NAMALWA (cell line): ENCODE measurements around the gene KRTCAP3.
"Not testable (repeated sequence)": the region's sequence is repeated elsewhere in the genome, so short reads cannot be mapped to it uniquely, and the experiment has no call there.

ENCODE experiments used
- DNase-seq: peaks from one replicate; pipeline ENCODE4 v3.0.0-alpha.2; 2015; ENCODE audit warnings: low spot score

Gene KRTCAP3, protein sequence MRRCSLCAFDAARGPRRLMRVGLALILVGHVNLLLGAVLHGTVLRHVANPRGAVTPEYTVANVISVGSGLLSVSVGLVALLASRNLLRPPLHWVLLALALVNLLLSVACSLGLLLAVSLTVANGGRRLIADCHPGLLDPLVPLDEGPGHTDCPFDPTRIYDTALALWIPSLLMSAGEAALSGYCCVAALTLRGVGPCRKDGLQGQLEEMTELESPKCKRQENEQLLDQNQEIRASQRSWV

GRCh38 chr2:27441958-27442919 lies at the start of gene KRTCAP3:
KRTCAP3 (plus strand) TSS chr2:27442381; CDS start chr2:27442413, 32 bp downstream.
- DNase-seq = no peak

DNA sequence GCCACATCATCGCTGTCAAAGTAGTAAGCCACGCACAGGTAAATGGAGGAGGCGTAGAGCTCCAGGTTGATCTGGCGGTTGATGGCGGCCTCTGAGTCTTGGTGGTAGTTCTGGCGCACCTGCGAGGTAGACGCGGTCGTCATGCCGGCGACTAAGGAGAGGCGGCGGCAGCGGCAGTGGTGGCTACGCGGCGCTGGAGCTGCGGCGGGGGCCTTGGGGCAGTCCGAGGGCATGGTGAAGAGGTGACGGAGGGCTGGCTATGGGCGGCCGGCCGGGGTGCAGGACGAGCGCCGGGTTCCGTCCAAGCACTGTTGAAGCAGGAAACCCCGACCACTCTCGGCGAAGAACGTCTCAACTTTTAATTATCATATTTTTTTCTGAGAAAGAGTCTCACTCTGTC lies 49.0 kb upstream of the KRTCAP3 start:
- no peak for DNase-seq

- DNase-seq = no peak
Observed at GRCh38 chr2:27398962-27399361, 43.2 kb upstream of the KRTCAP3 start.

DNA sequence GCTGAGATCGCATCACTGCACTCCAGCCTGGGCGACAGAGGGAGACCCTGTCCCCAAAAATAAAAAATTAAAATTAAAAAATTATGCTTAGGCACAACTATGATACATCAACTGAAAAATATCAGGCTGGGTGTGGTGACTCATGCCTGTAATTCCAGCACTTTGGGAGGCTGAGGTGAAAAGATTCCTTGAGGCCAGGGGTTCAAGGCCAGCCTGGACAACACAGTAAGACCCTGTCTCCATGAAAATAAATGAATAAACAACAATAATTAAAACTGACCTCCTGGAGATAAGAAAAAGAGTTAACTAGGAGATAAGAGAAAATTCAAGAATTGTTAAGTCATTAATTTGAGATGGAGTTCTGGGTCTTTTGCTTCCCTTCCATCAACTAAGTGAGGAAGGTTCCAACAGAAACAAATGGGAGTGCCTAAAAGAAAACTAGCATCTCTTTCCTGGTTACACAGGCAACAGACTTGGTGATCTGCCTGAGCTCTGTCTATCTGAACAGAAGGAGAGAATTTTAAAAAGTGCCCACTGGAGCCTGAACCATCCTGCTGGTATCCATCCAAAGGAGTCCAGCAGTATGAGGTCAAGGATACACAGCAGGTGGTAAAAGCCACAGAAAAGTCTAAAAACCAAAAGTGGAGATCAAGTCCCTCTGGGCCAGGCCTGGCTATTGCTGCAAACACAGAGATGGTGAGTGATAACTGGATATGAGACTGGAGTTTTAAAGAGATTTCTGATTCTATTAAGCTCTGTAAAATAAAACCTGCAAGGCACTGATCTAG lies 41.6 kb upstream of the KRTCAP3 start:
- DNase-seq = no peak

GRCh38 chr2:27407798-27408491 lies 34.2 kb upstream of the KRTCAP3 start:
- peak; percentile 66 for DNase-seq

DNA sequence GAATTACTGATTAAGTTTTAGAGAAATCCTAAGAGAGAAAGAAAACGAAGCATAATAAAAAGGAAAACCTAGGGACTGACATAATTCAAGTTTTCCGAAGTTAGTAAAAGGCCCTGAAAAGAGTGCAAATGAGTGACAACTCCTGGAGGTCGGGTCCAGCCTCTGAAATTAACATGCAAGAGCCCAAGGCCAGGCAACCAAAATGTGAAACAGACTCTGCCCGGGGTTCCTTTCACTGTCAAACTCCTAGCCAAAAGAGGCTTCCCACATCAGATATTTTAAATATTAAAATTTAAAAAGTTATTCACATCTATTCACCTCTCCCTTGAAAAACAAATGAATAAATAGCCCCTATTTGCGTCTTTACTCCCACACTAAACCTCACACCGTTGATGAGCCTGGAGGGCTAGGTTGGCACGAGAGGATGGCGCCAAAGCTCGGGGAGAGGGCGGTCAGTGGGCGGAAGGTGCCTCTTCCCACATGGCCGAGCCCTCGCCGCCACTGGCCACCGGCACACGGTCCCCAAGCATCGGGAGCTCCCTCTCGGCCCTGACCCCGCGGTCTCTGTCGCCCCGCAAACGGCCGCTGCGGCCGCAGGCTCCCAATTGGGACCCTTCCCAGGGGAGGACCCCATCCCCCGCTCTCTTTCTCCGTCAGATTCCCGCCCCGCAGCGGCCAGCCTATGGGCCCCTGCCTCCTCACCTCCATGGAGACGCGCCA lies 33.4 kb upstream of the KRTCAP3 start:
- peak; percentile 51 for DNase-seq

DNA sequence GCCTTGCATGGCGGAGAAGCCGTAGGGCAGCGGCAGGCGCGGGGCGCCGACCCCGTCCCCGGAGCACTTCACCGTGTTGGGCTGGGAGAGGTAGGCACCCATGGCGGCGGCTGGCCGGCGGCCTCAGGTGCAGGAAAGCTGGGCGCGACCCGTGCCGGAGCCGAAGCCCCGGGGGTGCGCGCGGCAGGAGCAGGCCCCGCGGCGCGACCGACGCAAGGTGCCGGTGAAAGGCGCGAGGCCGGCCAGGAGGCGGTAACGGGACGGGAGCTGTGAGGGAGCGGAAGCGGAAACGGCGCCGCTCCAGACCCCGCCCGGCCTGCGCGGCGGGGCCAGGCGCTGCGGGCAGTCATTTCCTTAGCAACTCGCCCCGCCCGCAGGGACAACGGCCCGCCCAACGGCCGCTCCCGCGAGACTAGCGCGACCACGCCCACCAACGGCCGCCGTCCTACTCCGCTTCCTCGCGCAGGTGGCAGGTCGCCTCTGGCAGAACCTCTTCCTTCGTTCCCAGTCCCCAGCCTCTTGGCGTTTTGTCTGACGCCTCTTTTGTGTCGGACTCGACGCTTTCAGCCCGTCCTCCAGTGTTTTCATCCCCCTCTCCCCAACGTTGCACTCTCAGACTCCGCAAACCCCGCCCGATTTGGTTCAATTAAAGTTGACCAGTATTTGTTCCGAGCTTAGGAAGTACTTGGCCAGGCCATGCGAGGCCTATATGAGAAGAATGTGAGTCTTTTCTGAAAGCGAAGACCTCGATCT lies 32.7 kb upstream of the KRTCAP3 start, which contains the start of gene PPM1G:
PPM1G (minus strand) TSS at position 271 of the 753 bp plus-strand sequence; CDS start at position 102, 169 bp downstream.
- peak; percentile 95 for DNase-seq

GRCh38 chr2:27412419-27413152 lies 29.6 kb upstream of the KRTCAP3 start:
- DNase-seq = no peak

DNA sequence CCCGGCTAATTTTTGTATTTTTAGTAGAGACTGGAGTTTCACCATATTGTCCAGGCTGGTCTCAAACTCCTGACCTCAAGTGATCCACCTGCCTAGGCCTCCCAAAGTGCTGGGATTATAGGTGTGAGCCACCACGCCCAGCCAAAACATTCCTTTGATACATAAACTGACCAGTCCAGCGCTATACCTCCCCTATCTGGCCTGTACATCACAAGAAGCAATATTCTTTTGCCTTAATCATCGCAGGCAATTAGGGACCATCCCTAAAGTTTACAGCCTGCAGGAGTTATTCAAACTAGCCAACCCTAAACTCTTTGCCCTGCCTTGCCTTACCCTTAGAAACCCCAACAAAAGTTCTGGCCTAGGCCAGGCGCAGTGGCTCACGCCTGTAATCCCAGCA lies 26.0 kb upstream of the KRTCAP3 start:
- DNase-seq = no peak

GRCh38 chr2:27420996-27421395 lies 21.2 kb upstream of the KRTCAP3 start:
- no peak for DNase-seq

GRCh38 chr2:27421660-27422250 lies 20.4 kb upstream of the KRTCAP3 start:
- no peak for DNase-seq

DNA sequence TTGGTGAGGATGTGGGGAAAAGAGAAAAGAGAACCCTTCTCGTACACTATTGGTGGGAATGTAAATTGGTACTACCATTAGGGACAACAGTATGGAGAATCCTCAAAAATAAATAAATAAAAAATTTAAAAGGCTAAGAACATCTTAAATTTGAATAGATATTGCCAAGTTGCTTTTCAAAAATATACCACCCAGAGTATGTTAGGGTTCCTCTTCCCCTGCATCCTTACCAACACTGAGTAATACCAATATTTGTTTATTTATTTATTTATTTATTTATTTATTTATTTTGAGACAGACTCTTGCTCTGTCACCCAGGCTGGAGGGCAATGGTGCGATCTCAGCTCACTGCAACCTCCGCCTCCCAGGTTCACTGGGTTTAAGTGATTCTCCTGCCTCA lies 19.2 kb upstream of the KRTCAP3 start:
- no peak for DNase-seq

DNA sequence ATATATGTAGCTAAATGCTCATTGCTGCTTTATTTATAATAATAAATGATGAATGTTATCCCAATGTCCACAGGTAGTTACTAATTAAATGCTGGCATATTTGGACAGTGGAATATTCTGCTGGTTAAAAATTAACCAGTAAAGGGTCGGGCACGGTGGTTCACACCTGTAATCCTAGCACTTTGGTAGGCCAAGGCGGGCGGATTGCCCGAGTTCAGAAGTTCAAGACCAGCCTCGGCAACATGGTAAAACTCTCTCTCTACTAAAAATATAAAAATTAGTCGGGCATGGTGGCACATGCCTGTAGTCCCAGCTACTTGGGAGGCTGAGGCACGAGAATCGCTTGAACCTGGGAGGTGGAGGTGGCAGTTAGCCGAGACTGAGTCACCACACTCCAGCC lies 17.1 kb upstream of the KRTCAP3 start:
- DNase-seq = not testable (repeated sequence)

DNA sequence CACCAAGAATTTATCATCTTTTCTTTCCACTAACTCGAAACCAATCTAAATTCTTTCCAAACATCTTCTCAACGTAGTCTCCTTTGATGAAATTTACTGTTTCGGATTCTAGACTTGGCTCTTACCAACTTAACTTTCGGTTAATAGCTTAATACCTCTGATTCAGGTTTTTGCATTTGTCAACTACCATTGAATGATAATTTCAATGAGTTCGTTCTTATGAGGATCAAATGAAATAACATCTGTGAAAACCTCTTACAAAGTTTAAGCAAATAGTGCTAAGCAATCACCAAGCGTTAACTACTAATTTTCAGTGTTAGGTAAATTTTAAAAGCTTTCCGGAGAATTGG lies 14.3 kb upstream of the KRTCAP3 start:
- no peak for DNase-seq

DNA sequence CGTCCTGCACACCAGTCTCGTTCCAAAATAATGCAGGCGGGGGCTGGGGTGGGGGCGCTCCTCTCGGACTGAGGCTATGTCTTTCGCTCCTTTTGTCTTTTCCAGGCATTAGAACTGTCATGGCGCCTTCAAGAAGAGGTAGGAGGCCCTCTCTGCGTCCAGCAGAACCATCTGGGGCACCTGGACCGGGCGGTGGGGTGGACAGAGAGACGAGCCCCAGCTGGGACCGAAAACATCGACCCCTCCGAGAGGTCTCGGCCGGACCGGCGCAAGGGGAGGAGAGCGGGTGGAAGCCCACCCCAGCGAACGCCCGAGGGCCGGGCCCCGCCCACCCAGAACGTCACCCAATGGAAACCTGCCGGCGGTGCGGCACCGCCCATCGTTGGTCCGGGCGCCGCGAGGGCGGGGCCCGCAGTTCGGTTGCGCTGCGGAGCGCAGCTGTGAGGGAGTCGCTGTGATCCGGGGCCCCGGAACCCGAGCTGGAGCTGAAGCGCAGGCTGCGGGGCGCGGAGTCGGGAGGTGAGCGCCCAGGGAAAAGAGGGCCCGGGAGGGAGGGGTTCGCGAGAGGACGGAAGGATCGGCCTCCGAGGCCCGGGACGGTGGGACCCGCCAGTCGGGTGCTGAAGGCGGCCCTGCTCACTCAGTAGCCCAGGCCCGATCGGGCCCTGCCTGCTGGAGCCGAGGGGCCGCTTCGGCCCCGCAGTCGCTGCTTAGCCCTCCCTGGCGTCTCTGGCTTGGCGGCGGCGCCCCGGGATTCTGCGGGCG lies 13.8 kb upstream of the KRTCAP3 start, which contains the start of gene NRBP1:
NRBP1 (plus strand) TSS at position 419 of the 765 bp plus-strand sequence. CDS start 4,643 bp downstream, outside the sequence.
- peak; percentile 96 for DNase-seq

DNA sequence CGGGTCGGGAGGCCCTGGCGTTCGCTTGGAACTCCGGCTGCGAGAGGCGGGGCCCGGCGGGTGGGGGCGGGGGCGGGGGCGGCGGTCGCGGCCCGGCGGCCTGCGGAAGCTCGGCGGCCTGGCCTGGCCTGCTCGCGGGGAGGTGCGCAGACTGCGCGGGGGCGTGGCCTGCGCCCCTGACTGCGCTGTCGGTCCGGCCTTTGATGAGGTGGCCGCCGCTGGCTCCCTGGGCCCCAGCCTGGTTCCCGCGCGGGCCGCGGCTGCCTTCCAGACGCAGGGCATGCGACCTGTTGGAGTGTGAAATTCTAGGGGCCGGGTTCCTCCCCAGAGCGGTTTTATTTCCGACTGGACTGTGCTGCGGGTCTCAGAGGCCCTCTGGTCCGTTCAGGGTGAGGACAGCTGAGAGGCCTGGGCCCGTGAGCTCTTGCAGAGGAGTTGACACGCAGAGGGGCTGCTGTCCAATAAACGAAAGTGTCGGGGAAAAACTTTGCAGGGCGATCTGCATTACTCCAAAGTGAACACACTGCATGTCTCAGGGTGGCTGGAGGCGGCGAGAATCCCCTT lies 13.1 kb upstream of the KRTCAP3 start:
- DNase-seq = peak; percentile 81

- DNase-seq = peak; percentile 37
Observed at GRCh38 chr2:27431395-27431794, 10.8 kb upstream of the KRTCAP3 start.

DNA sequence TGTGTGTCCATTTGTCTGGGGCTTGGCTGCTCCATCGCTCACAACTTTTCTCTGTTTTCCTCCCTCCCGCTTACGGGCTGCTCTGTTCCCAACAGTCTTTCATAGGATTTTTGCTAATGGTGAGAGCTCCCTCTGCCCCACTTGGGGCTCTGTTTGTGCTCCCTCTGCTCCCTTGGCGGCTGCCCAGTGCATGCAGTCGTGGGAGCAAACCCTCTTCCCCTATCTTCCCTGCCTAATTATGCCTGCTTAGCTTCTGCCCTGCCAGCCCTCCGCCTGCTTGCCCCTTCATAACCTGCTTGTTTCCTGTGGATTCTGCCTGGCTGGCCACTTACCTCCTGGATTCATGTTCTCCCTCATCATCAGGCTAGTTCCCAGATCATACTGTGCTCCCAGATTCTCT lies 6.6 kb upstream of the KRTCAP3 start:
- DNase-seq = no peak
